KOPT-K1 (cell line): Measurements from ENCODE around the gene AMBRA1.

Experiments used
- H3K27ac ChIP-seq: fragments of 200-600 bp; sonication (generic); 2 replicates; pipeline ENCODE4 v1.5.1; 2016; ENCODE audit warnings: antibody characterized with exemption, mild to moderate bottlenecking, low read depth, low read length; ENCODE audit not compliant: poor library complexity, severe bottlenecking
- H3K36me3 ChIP-seq: fragments of 200-600 bp; sonication (generic); 2 replicates; pipeline ENCODE4 v1.5.1; 2017; ENCODE audit warnings: antibody characterized with exemption, mild to moderate bottlenecking, low read length, moderate library complexity; ENCODE audit not compliant: insufficient read depth
- H3K9me3 ChIP-seq: fragments of 200-600 bp; sonication (generic); 2 replicates; pipeline ENCODE4 v1.5.1; 2017; ENCODE audit warnings: antibody characterized with exemption, low read length, mild to moderate bottlenecking; ENCODE audit not compliant: insufficient read depth, poor library complexity, severe bottlenecking

AMBRA1 gene

DNA sequence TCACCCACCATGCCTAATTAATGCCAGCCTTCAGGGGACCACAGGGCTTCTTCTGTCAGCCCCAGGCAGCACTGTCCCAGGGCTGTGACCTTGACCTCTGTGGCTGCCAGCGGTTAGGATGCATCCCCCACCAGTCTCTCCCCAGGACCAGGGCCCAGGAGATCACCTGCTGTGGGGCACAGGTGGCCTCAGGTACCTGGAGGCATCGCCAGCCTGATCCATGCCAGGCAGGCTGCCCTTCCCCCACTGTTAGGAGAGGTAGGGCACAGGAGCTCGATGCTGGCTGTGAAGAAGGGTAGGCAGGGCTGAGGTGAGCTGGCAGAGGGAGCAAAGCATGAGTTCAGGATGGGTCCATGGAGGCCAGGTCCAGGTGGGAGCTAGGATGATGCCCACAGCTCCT lies 229.0 kb downstream of the AMBRA1 start:
- Histone ChIP-seq H3K36me3 (peaks cover 69% of the 10 kb centered on the region), H3K27ac (no peak overlapping the region), H3K9me3 (no peaks in the 10 kb centered on the region)

- Histone ChIP-seq H3K27ac (no peak overlapping the region), H3K9me3 (no peaks in the 10 kb centered on the region), H3K36me3 (peaks cover 61% of the 10 kb centered on the region)
Observed at GRCh38 chr11:46364056-46364455, 229.8 kb downstream of the AMBRA1 start.

- Histone ChIP-seq H3K36me3 (peaks cover 56% of the 10 kb centered on the region), H3K27ac (peak overlapping the region; percentile 100), H3K9me3 (no peaks in the 10 kb centered on the region)
Observed at GRCh38 chr11:46363455-46364005, 230.3 kb downstream of the AMBRA1 start.

GRCh38 chr11:46363031-46363407 lies 230.8 kb downstream of the AMBRA1 start:
- Histone ChIP-seq H3K9me3 (no peaks in the 10 kb centered on the region), H3K36me3 (peaks cover 51% of the 10 kb centered on the region), H3K27ac (peak overlapping the region; percentile 100)

GRCh38 chr11:46362156-46363030 lies 231.4 kb downstream of the AMBRA1 start:
- Histone ChIP-seq H3K27ac (peak overlapping the region; percentile 100), H3K36me3 (peaks cover 47% of the 10 kb centered on the region), H3K9me3 (no peaks in the 10 kb centered on the region)

GRCh38 chr11:46361283-46362155 lies 232.3 kb downstream of the AMBRA1 start:
- Histone ChIP-seq H3K9me3 (no peaks in the 10 kb centered on the region), H3K27ac (peak overlapping the region; percentile 100), H3K36me3 (peaks cover 42% of the 10 kb centered on the region)

GRCh38 chr11:46360878-46361277 lies 232.9 kb downstream of the AMBRA1 start:
- Histone ChIP-seq H3K27ac (peak overlapping the region; percentile 100), H3K36me3 (peaks cover 42% of the 10 kb centered on the region), H3K9me3 (no peaks in the 10 kb centered on the region)

DNA sequence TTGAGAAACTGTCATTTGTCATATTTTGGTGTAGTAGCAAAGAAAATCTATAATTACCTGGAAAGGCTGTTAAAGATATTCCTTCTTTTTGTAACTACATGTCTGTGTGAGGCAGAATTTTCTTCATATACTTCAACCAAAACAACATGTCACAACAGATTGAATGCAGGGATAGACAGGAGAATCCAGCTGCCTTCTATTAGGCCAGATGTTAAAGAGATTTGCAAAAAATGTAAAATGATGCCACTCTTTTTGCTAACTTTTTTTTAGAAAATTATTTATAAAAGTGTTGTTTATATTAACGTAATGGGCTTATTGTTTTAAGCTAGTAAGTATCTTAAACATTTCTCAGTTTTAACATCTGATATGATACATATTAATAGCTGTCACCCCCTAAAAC lies 233.9 kb downstream of the AMBRA1 start:
- Histone ChIP-seq H3K27ac (peak overlapping the region; percentile 100), H3K36me3 (peaks cover 37% of the 10 kb centered on the region), H3K9me3 (no peaks in the 10 kb centered on the region)

DNA sequence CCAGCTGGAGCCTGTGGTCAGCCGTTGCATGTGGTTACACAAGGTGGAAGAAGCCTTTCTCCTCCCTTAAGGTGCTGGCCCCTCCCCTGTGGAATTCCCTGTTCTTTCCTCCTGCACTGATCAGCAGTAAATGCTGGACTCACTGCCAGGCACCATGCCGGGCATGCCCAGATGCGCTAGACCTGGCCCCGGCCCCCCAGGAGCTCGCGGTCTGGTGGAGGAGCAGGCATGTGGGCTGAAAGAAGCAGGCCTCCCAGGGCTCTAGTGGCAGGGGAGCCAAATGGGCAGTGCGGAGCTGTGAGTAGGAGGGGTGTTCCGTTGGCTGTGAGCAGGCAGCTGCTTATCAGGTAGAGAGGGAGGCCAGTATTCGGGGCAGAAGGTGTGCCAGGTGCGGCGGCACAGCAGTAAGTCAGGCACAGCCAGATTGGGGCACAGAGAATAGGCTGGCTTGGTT lies 236.3 kb downstream of the AMBRA1 start:
- Histone ChIP-seq H3K27ac (peak overlapping the region; percentile 40), H3K36me3 (peaks cover 13% of the 10 kb centered on the region), H3K9me3 (no peaks in the 10 kb centered on the region)

- peaks cover 13% of the 10 kb centered on the region for H3K36me3 ChIP-seq
- peak overlapping the region; percentile 40 for H3K27ac ChIP-seq
- no peaks in the 10 kb centered on the region for H3K9me3 ChIP-seq
Observed at GRCh38 chr11:46356924-46357482, 236.8 kb downstream of the AMBRA1 start.

DNA sequence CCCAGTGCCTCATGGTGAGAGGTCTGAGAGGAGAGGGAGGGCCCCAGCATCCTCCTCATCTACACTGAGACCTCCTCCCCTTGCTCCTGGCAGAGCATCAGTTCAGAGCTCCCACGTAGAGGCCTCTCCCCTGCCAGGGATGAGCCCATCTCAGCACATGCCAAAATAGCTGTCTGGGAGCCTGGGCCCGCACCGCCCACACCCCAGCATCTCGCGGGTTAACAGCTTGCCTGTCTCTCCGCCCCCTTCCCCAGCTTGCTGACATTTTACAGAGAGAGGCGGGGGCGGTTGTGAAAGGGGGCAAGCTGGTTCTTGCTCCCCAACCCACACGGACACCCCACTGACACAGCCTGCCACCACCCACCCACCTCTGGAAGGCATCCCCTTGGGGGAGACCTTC lies 240.1 kb downstream of the AMBRA1 start:
- Histone ChIP-seq H3K36me3 (peaks cover 30% of the 10 kb centered on the region), H3K9me3 (no peaks in the 10 kb centered on the region), H3K27ac (peak overlapping the region; percentile 52)

- Histone ChIP-seq H3K27ac (peak overlapping the region; percentile 52), H3K36me3 (peaks cover 30% of the 10 kb centered on the region), H3K9me3 (no peaks in the 10 kb centered on the region)
Observed at GRCh38 chr11:46352063-46352841, 241.6 kb downstream of the AMBRA1 start.

- Histone ChIP-seq H3K27ac (peak overlapping the region; percentile 52), H3K36me3 (peaks cover 28% of the 10 kb centered on the region)
Observed at GRCh38 chr11:46351606-46352005, 242.2 kb downstream of the AMBRA1 start.

DNA sequence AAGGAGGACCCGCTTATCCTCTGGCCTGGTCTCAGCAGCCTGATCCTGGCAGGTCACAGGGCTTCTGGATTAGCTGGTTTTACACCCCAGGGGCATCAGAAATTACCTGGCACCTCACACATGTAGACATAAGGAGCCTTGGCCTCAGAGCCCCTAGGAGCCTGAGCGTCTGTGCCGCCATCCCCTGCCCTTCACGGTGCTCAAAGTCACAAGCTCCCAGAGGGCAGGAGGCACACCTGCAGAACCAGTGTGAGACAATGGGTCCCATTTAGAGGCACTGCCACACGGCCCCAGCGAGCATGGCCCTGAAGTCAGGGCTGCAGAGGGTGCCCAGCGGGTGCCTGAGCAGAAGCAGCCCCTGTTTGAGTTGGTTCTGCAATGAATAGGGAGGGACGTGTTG lies 242.7 kb downstream of the AMBRA1 start:
- Histone ChIP-seq H3K36me3 (peaks cover 23% of the 10 kb centered on the region), H3K27ac (peak overlapping the region; percentile 52)

More at GRCh38 chr11:46351606-46352005, 242.2 kb downstream of the AMBRA1 start:
- H3K9me3 ChIP-seq, result no peaks in the 10 kb centered on the region

More for the DNA sequence above, 242.7 kb downstream of the AMBRA1 start:
- H3K9me3 ChIP-seq, result no peaks in the 10 kb centered on the region
